GM19099 (cell line): Measurements from ENCODE around the gene WDR1.

Experiments
- POLR2A ChIP-seq: IDR thresholded peaks from 3 replicates; pipeline ENCODE4 v1.6.1; 2011; ENCODE audit warnings: low read depth; ENCODE audit not compliant: insufficient read length; ENCODE audit errors: extremely low read depth

Gene WDR1

GRCh38 chr4:10116569-10117358 is at the start of gene WDR1:
Gene WDR1, minus strand, starts transcription at chr4:10116799. Its CDS starts 133 bp downstream, at chr4:10116666.
- TF ChIP-seq POLR2A: peak; percentile 97

- no peak for TF ChIP-seq POLR2A
Observed at GRCh38 chr4:10164877-10165283, 48.3 kb upstream of the WDR1 start.

DNA sequence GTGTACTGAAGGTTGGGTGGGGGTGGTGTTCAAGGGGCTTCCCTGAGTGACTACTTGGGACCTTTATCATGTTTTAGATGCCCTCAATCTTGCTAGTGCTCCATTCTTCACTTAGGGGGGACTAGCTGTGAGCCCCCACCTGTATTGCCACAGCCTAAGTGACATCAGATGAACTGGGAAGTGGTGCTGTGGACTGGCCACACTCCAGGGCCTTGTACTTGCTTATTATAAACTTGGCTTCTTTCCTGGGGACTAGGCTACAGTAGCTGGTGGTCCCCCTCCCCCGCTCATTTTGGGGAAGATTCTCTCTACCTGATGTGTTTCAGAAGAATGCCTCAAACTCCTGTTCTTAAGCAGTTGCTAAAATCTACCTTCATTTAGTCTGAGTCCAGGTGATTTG is 46.7 kb upstream of the WDR1 start:
- no peak for TF ChIP-seq POLR2A

DNA sequence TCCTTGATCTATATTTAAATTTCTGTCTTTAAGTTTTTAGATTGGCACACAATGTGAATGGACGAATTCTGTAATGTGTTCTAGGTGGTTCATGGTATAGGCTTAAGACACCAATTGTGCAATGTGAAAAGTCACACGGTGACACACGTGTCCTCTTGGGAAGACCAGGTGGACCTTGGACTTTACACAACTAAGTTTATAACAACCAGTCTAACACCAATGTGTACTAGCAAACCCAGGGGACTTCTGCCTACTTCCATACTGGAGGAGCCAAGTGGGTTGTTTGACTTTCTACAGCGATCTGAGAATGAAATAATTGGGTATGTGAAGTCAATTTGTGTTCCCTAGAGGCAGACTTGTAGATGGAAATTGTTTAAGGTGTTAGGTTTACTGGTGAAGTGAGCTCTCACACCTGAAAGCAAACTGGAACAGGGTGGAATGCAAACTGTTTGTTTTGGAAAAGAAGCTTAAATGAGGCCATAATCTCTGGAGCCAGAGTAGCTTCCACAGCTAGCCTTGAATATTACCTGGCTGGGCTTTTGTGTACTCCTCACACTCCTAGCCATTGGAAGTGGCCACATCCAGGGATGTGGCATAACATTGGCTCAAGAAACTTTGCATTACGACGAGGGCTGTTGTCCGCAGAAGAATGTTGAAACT is 45.9 kb upstream of the WDR1 start:
- TF ChIP-seq POLR2A: no peak

DNA sequence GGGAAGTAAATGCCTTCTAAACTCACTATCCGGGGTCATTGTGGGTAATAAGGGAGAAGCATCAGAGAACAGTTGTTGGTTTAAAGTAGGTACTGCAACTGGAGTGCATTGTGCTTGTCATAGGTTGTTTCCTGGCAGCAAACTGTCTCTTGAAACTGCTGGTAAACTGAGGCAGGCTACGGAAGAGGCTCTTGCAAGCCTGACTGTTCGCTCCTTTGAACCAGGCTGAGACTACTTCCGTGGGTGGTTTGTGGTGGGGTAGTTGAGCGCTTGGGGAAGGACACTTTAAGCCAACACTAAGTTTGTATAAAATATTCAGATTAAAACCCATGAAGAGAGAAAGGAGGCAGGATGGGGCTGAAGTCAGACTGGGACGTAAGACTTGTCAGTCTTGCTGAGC is 45.2 kb upstream of the WDR1 start:
- TF ChIP-seq POLR2A: no peak

GRCh38 chr4:10161146-10161545 is 44.5 kb upstream of the WDR1 start:
- no peak for TF ChIP-seq POLR2A

DNA sequence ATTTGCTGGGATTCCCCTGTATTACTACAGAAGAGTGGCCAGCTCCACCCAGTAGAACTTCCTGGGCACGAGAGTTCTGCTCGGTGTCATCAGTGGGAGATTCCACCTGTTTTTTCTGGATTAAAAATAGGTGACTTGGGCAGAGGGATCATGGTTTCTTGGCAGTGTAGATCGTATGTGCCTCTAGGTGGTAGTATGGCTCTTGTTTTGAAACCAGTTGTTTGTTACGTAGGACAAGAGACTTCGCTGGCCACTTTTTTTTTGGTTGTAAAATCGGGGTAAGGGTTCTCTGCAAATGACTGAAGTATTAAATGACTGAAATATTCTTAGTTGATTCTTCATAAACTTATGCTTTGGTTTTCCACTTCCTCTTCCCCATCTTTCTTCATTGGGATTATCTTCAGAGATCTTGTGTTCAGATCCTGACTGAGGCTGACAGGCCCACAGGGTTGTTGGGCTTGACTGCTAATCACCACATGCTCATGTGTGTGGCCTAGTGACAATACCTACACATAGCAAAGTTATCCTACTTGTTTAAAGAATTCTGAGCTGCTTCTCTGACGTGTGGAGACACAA is 43.8 kb upstream of the WDR1 start:
- no peak for TF ChIP-seq POLR2A

DNA sequence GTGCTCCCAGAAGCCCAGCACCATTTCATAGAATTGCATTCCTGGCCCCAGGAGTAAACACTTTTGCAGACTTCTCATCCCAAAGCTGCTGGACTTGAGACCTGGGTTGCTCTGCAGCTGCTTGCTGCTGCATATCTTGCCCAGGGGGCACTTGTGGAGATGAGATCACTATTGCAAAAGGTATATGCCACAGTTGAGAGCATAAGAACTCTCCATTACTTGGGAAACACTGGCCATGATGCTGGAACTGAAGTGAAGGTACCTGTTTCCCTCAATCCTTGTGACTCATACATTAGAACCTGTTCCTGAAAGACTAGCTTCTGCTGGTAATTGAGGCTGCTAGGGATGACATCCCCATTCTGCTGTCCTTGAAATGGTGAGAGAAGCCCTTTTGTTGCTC is 43.1 kb upstream of the WDR1 start:
- TF ChIP-seq POLR2A: no peak

DNA sequence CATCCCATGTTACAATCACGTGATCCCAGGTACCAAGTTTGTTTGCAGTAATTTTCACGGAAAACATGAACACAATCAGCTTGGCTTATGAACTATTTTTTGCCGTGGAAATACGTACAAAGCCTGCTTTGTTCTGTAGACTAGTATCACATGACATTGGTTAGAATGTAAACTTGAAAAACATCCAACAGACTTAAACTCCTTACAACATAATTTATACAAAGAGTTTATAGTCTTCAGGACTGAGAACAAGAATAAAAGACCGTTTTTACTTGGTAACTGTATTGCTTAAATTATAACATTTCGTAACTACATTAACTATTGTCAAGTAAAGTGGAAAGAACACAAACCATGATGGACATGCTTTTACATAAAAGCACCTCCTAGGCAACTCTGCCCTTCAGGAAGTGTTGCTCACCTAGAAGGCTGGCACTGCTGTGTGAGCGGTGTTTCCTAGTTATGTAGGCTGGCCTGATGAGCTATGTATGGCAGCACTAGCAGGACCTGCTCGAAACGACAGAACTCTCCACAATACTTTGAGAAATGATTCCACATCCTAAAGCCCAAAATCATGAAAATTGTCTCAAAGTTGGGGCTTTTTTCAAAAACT is 41.8 kb upstream of the WDR1 start:
- TF ChIP-seq POLR2A: no peak

- no peak for TF ChIP-seq POLR2A
Observed at GRCh38 chr4:10157478-10158332, 41.1 kb upstream of the WDR1 start.

DNA sequence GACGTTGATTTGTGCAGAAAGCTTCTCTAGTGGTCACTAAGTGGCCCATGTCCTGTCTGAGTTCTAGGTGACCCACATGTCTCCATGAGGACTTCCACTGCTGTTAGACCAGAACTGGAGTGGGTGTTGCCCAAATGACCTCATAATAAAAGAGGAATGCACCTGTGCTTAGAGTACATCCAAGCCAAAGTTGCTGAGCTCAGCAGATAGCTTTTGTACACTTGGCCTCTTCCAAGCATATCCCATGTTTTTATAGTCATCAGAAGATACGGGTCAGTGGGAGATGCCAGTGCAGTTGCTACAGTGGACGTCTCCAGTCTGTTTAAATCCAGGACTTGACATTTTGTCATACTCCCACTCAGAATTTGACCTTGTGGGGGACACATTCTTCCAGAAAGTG is 37.6 kb upstream of the WDR1 start:
- no peak for TF ChIP-seq POLR2A

GRCh38 chr4:10153161-10153560 is 36.6 kb upstream of the WDR1 start:
- TF ChIP-seq POLR2A: no peak

GRCh38 chr4:10151182-10151581 is 34.6 kb upstream of the WDR1 start:
- TF ChIP-seq POLR2A: no peak

- TF ChIP-seq POLR2A: no peak
Observed at GRCh38 chr4:10144966-10145365, 28.4 kb upstream of the WDR1 start.

- TF ChIP-seq POLR2A: no peak
Observed at GRCh38 chr4:10144479-10144878, 27.9 kb upstream of the WDR1 start.

DNA sequence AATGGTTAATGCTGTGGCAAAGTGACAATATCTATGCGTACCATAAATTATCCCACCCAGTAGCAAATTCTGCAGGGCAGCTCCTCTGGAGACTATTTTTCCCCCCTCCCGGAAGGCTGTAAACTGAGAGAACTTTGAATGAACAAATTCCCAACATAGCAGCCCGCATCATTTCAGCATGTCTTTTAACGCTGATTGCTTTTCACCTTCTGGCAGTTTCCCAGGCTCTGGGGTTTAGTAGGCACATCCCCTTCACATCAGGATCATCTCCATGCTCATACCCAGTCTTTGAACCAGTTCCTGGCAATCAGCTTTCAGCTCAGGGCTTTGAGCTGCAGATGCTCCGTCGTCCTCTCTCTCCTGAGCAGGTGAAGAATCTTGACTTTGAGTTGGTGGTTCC is 26.6 kb upstream of the WDR1 start:
- no peak for TF ChIP-seq POLR2A
